NCI-H187 treated with DMSO at 0.1 percent for 48 hours (cell line): ENCODE data around the gene FAM156B.
"Not testable (repeated sequence)": the region's sequence is repeated elsewhere in the genome, so short reads cannot be mapped to it uniquely, and the experiment has no call there.

ENCODE experiments used
- DNase-seq: peaks from one replicate; lab custom pipeline; 2025; lab: John Stamatoyannopoulos, UW

FAM156B gene

DNA sequence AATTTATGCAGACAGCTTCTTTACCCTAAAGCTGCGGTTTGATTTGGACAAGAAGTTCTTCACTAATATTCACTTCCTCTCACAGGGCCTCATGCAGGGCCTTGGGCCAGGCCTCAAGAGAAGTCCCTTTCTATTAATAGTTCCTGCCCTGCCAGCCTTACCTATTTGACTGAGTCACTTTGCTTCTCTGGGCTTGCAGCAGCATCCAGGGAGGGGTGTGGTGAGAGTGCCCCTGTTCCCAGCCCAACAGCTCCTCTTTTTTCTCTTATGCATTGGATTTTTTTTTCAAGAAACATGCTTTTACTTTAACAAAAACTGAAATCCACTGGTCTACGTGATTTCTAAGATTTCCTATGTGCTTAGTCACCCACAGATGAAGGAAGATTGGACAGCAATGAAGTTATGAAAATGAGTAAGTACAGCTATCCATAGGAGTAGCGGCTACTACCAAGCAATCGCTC lies 26.7 kb downstream of the FAM156B start:
- DNase-seq = no peak

DNA sequence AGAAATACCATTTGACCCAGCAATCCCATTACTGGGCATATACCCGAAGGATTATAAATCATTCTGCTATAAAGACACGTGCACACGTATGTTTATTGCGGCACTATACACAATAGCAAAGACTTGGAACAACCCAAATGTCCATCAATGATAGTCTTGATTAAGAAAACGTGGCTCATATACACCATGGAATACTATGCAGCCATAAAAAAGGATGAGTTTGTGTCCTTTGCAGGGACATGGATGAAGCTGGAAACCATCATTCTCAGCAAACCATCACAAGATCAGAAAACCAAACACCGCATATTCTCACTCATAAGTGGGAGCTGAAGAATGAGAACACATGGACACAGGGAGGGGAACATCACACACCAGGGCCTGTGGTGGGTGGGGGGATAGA lies 33.1 kb downstream of the FAM156B start:
- not testable (repeated sequence) for DNase-seq

DNA sequence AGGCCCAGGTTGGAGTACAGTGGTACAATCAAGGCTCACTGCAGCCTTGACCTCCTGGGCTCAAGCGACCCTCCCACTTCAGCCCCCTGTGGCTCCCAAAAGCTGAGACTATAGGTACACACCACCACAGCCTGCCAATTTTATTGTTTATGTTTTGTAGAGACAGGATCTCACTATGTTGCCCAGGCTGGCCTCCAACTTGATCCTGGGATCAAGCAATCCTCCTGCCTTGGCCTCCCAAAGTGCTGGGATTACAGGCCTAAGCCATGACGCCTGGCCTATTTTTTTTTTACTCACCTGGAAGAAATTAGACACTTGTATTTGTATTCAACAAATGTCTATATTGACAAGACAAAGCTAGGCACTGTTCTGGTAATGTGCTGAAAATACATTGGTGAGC lies 36.1 kb downstream of the FAM156B start:
- no peak for DNase-seq

DNA sequence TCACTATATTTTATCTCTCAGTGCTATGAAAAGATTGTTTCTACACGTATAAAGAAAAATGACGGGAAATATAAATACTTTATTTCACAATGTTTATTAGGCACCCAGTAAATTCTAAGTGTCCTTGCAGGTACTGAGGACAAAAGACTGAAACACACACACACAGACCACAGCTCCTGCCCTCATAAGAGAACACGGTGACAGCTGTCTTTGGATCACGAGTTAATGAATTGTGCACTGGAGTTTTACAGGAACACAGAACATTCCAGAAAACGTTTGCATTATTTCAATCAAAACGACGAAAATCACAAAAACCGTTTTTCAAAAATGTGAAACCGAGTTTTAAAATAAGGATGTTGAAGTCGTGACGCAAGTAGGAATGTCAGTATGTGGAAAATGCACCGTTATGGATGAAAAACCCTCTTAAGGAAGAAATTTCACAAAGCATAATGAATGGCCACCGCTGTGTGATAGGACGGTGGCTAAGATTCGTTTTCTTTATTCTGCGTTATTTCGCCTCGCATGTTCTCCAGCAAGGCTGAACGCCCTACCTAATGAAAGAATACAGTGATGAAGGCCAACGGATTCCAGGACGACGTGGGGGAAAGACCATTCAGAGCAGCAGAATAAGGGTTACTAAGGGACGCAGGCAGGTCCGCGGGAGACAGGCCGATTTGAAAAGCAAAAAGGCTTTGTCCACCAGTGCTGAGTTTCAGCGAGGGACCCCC lies 37.0 kb downstream of the FAM156B start:
- DNase-seq = peak; percentile 63

DNA sequence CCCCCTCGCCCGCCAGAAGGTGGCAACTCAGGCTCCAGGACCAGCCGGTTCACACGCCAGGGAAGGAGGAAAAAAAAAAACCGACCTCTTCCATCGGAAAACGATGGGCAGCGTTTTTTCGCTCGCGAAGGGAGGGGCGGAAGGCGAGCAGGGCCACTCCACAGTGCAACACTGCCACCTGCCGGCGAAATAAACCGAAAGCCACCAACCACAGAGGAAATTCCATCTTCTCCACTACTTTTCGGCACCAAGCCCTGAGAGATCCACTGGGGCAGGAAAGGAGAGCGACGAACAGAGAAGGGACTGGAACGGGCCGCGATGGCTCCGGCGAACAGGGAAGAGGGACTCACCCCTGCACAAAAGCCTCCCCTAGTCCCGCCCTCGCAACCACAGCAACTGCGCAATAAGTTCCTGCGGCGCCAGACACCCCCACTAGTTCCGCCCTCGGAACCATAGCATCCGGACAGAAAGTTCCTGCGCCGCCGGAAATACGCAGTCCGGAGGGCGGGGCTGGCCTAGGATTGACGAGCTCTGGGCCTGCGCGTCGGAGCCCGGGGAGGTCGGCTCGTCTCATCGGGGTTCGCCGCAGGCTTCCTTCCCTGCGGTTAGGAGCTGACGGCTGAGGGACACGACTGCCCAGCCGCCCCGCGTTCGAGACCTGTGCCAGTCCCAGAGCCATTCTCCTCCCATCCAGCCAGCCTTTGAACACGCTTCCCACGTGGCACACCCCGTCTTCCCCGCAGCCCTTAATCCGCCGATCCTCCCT lies 37.8 kb downstream of the FAM156B start:
- DNase-seq = peak; percentile 63

DNA sequence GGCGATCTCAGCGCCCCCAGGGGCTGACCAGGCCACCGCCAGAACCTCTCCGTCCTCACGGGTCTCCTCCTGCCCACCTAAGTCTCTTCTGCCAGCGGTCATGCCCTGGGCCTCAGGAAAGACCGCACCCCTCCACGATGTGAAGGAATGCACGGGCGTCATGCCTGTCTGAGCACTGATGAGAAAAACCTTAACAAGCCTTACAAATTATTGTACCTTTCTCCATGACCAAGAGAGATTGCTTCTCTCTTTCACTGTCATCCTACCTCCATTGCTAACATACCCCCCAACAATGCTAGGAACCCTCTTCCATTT lies 38.3 kb downstream of the FAM156B start:
- DNase-seq = not testable (repeated sequence)

DNA sequence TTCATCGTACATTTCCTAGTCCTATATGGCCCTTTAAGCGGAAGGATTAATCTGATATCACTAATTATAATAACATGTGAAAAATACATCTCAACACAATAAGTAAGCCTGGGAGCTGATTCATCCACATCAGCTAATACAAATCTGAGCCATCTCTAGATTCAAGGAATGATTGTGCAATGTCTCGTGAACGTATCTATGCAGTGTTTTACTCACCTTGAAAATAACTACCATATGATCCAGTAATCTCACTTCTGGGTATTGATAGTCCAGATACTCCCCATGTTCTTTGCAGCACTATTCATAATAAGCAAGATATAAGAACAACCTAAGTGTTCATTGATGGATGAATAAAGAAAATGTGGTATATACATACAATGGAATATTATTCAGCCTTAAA lies 43.6 kb downstream of the FAM156B start:
- DNase-seq = not testable (repeated sequence)

DNA sequence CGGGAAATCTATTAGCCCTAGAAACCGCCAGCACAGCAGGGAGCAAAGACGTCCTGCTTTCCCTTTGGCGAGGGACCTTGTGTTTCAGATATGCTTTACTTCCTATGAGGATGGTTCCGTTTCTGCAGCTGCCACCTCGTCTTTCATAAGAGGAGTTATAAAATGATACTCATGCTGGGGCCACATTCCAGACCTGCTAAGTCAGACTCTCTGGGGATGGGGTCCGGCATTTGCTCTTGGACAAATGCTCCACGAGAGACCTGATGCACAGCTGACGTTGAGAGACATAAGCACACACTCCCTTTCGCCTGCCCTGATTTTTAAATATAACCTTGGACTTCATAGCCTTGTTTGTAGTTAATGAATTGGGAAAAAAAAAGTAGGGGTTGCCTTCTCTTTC lies 44.6 kb downstream of the FAM156B start:
- DNase-seq = not testable (repeated sequence)

DNA sequence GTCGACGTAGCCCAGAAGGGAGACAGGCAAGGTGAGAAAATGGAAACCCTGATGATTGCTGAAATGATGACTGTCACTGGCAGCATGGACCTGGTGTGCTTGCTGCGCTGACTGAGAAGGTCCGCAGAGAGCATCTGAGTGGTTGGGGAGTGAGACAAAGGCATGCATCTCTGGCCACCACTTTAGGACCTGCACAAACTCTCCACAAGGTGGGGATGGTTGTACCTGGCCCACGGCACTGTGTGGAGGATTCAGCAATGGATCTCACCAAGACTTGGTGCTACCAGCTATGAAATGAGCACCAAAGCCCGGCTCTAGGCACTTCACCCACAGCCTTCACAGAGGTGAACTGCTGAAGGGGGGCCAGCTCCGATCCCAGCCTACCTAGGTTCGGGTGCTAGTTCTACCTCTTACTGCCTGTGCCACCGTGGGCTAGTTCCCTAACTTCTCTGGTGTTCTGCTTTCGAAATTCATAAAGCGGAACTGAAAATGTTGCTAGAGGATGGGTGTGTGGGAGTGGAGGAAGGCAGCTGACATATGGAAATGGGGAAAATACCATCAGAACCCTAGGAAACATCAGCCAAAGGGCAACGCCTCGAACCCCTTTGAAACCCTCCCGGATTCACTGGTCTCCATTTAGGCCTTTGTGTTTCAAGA lies 48.8 kb downstream of the FAM156B start:
- DNase-seq = not testable (repeated sequence)

DNA sequence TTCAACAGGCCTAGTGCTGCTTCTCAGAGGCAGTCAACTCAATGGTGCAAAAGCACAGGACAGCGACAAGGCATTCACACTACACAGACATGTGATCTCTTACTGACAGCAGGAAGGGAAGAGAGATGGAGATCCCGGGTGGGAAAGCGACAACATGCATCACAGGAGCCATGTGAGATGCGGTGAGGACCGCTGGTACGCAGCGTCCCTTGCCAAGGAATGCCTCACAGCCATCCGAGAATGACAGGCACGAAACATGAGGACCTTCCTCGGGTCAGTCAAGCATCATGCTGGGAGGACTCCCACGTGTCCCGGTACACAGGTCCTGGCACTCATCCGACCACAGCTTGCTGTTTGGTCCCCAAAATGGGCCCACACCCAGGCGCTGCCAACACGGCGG lies 50.4 kb downstream of the FAM156B start:
- not testable (repeated sequence) for DNase-seq

DNA sequence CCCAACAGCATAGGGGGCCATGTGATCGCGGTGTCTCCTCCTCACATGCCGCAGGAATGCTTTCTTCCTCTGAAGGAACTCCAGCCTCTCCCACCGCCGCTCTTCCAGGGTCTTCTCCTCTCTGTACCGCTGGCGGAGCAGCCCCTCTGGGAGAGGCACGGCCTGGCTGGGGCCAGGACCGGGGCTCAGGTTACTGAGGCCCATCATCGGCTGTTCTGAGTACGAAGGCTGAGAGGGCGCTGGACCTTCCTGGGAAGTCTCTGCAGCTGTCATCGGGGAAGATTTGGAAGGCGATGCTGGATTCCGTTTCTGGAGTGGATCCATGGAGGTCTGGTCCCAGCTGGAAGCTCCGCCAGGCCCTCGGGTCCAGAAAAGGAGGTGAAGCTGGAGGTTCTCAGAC lies 51.1 kb downstream of the FAM156B start:
- DNase-seq = not testable (repeated sequence)

DNA sequence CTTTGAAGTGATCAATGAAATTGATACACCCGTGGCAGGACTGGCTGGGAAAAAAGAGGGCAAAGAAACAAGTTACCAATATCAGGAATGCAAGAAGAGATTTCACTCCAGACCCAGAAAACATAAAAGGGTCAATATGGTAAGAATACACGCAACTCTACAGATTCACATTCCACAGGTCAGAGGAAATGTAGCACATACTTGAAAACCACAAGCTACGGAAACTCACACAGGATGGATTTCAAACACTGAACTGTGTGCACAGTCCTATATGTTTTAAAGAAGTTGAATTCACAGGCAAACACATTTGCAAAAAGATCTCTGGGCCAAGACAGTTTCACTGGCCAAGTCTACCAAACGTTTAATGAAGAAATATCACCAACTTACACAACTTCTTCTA lies 52.2 kb downstream of the FAM156B start:
- not testable (repeated sequence) for DNase-seq

DNA sequence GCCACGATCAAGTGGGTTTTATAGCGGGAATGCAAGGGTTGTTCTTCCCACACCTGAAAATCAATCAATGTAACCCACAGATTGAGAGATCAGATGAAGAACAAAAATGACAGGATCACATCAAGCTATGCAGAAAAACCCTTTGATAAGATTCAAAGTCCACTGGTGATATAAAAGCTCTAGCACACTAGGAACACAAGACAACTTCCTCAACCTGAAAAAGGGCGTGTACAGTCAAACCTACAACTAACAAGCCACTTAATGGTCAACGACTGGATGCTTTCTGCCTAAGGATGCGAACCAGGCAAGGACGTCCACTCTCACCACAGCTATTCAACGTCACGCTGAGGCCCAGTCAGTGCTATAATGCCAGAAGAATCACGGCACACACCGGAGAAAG lies 52.8 kb downstream of the FAM156B start:
- DNase-seq = not testable (repeated sequence)
